Keratinocyte (primary cell): ENCODE data around the gene DPM1.

ENCODE experiments used
- EZH2 ChIP-seq: IDR thresholded peaks from one replicate; pipeline ENCODE4 v1.6.1; 2012; ENCODE audit warnings: inconsistent platforms, mild to moderate bottlenecking, low read length, moderate library complexity
- TF ChIP-seq, protein P1 (sequence below), 3 experiments: IDR thresholded peaks in 1 of 3; conservative IDR thresholded peaks in 1 of 3; optimal IDR thresholded peaks in 1 of 3; 2 replicates in 2 of 3; 3 replicates in 1 of 3; pipeline versions ENCODE3 to v1.5.1; 2011; ENCODE audit warnings: low read length in 3 of 3, mild to moderate bottlenecking in 3 of 3, moderate library complexity in 2 of 3, control low read depth in 1 of 3, inconsistent platforms in 1 of 3; ENCODE audit not compliant: insufficient read depth in 2 of 3; ENCODE audit errors: extremely low read depth in 1 of 3

DNA sequence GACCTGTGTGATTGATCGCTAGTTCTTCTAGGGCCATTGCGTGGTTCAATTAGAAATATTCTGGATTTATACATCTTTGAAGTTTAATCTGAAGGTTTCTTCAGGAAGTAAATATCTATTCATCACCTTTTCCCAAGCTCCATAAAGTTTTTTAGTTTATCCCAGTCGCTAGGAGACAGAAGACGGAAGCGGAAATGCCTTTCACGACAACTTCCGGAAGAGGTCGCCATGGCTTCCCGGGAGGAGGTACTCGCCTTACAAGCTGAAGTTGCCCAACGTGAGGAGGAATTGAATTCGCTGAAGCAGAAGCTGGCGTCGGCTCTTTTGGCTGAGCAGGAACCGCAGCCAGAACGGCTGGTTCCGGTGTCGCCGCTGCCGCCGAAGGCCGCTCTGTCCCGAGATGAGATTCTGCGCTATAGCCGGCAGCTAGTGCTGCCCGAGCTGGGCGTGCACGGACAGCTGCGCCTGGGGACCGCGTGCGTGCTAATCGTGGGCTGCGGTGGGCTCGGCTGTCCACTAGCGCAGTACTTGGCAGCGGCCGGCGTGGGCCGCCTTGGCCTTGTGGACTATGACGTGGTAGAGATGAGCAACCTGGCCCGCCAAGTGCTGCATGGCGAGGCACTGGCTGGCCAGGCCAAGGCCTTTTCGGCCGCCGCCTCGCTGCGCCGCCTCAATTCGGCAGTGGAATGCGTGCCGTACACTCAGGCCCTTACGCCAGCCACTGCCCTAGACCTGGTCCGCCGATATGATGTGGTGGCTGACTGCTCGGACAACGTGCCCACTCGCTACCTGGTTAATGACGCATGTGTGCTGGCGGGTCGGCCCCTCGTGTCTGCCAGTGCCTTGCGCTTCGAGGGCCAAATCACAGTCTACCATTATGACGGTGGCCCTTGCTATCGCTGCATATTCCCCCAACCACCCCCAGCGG lies 547 bp upstream of the DPM1 start, which contains the start of gene MOCS3:
- TF ChIP-seq, protein P1, sequence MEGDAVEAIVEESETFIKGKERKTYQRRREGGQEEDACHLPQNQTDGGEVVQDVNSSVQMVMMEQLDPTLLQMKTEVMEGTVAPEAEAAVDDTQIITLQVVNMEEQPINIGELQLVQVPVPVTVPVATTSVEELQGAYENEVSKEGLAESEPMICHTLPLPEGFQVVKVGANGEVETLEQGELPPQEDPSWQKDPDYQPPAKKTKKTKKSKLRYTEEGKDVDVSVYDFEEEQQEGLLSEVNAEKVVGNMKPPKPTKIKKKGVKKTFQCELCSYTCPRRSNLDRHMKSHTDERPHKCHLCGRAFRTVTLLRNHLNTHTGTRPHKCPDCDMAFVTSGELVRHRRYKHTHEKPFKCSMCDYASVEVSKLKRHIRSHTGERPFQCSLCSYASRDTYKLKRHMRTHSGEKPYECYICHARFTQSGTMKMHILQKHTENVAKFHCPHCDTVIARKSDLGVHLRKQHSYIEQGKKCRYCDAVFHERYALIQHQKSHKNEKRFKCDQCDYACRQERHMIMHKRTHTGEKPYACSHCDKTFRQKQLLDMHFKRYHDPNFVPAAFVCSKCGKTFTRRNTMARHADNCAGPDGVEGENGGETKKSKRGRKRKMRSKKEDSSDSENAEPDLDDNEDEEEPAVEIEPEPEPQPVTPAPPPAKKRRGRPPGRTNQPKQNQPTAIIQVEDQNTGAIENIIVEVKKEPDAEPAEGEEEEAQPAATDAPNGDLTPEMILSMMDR (optimal IDR thresholded peaks at IDR 0.05 in 1 of 3, IDR thresholded peaks at IDR 0.05 in 1 of 3, conservative IDR thresholded peaks at IDR 0.05 in 1 of 3; ENCODE audit: extremely low read depth in 1 of 3, insufficient read depth in 2 of 3, low read length in 3 of 3), result no peak
- no peak for TF ChIP-seq EZH2
